ENCODE measurements around the gene MSLN. TPM values are rescaled to one million over a fixed set of nuclear protein-coding genes. Genes with fewer than 3 reads are reported as not detected.
A peak's percentile ranks its signal among the peaks of the same experiment; 100 is the strongest.

MSLN gene
- polyA plus RNA-seq, 1 donor = 0.34 TPM

- peak; percentile 2 for DNase-seq (ENCODE audit: low read depth)
These were observed 5.9 kb upstream of the MSLN start for GRCh38 chr16:754656-755055.

GRCh38 chr16:756428-756827 lies 4.1 kb upstream of the MSLN start:
- no peak for DNase-seq (ENCODE audit: low read depth)

- no peak for DNase-seq (ENCODE audit: low read depth)
These were observed 1.2 kb upstream of the MSLN start for GRCh38 chr16:759110-759910.

- DNase-seq (ENCODE audit: low read depth) = no peak
These were observed 469 bp upstream of the MSLN start for GRCh38 chr16:760065-760464.

GRCh38 chr16:761625-762513 lies 1.3 kb downstream of the MSLN start:
- no peak for DNase-seq (ENCODE audit: low read depth)

GRCh38 chr16:762595-763268 lies 2.2 kb downstream of the MSLN start:
- no peak for DNase-seq (ENCODE audit: low read depth)

- DNase-seq (ENCODE audit: low read depth) = no peak
These were observed 3.0 kb downstream of the MSLN start for GRCh38 chr16:763369-764183.

- no peak for DNase-seq (ENCODE audit: low read depth)
These were observed 3.7 kb downstream of the MSLN start for GRCh38 chr16:764184-764750.

- DNase-seq (ENCODE audit: low read depth) = no peak
These were observed 4.4 kb downstream of the MSLN start for GRCh38 chr16:764848-765487.

GRCh38 chr16:765488-765865 lies 4.9 kb downstream of the MSLN start:
- DNase-seq (ENCODE audit: low read depth) = no peak

GRCh38 chr16:766008-766819 lies 5.7 kb downstream of the MSLN start:
- no peak for DNase-seq (ENCODE audit: low read depth)

- no peak for DNase-seq (ENCODE audit: low read depth)
These were observed 6.5 kb downstream of the MSLN start for GRCh38 chr16:766820-767640.

- DNase-seq (ENCODE audit: low read depth) = no peak
These were observed 7.3 kb downstream of the MSLN start for GRCh38 chr16:767743-768235.

- DNase-seq (ENCODE audit: low read depth) = no peak
These were observed 7.9 kb downstream of the MSLN start for GRCh38 chr16:768428-768827.

- no peak for DNase-seq (ENCODE audit: low read depth)
These were observed 8.8 kb downstream of the MSLN start for GRCh38 chr16:769184-769784.

- DNase-seq (ENCODE audit: low read depth) = no peak
These were observed 9.4 kb downstream of the MSLN start for GRCh38 chr16:769934-770333.

GRCh38 chr16:770411-770810 lies 9.9 kb downstream of the MSLN start:
- no peak for DNase-seq (ENCODE audit: low read depth)

GRCh38 chr16:772959-773358 lies 12.4 kb downstream of the MSLN start:
- DNase-seq (ENCODE audit: low read depth) = no peak

All from forelimb muscle (tissue), 1 donor.